GM12892 (cell line): ENCODE results near the gene DCUN1D5.

Experiments
- POLR2A ChIP-seq: IDR thresholded peaks from 2 replicates; pipeline ENCODE4 v1.6.1; 2011; ENCODE audit warnings: low read depth, low read length, control low read depth
- POLR2AphosphoS5 ChIP-seq: IDR thresholded peaks from 2 replicates; pipeline ENCODE4 v1.6.1; 2011; ENCODE audit warnings: low read depth, low read length, control low read depth
- TAF1 ChIP-seq: IDR thresholded peaks from 2 replicates; pipeline ENCODE4 v1.6.1; 2011; ENCODE audit warnings: low read depth, mild to moderate bottlenecking, control low read depth, low read length, borderline replicate concordance

DNA sequence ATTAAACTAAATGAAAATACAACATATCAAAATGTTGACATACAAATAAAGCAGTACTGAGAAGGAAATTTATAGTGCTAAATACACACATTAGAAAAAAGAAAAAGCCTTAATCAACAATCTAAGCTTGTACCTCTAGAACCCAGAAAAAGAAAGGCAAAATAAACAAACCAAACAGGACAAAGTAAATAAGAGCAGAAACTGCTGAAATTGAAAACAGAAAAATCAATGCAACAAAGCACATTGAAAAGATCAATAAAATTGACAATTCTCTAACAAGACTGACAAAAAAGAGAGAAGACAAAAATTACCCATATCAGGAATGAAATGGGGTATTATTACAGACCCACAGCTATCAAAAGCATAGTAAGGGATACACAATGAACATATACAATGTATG lies 21.0 kb downstream of the DCUN1D5 start:
- TF ChIP-seq POLR2AphosphoS5 (no peak), POLR2A (no peak), TAF1 (no peak)
